WTC11 (cell line): ENCODE data around the gene SPOCD1. TPM values are rescaled to one million over a fixed set of nuclear protein-coding genes. Genes with fewer than 3 reads are reported as not detected.

ENCODE experiments used
- CREB1 ChIP-seq: sonication (generic); formaldehyde crosslinking; IDR thresholded peaks from 2 replicates; pipeline ENCODE4 v1.8.0; 2023; ENCODE audit warnings: mild to moderate bottlenecking, missing genetic modification reagents
- GABPB1 ChIP-seq: sonication (generic); formaldehyde crosslinking; IDR thresholded peaks from 2 replicates; pipeline ENCODE4 v1.8.1; 2023; ENCODE audit warnings: mild to moderate bottlenecking, missing genetic modification reagents
- JAZF1 ChIP-seq: fragments of 250-450 bp; sonication (Bioruptor Pico); IDR thresholded peaks from 2 replicates; pipeline ENCODE4 v1.9.0; 2021; ENCODE audit warnings: moderate library complexity, mild to moderate bottlenecking, inconsistent platforms
- NFYB ChIP-seq: sonication (generic); formaldehyde crosslinking; conservative IDR thresholded peaks from 2 replicates; pipeline ENCODE4 v1.8.0; 2022; ENCODE audit warnings: low read depth, missing genetic modification reagents
- total RNA-seq: library from RNA; stranded (reverse); gene quantifications from 3 replicates; pipeline ENCODE4 v1.2.3, GENCODE V29; 2021
- TF ChIP-seq, protein P1 (sequence below): sonication (generic); formaldehyde crosslinking; IDR thresholded peaks from 2 replicates; pipeline ENCODE4 v1.8.1; 2023; ENCODE audit warnings: mild to moderate bottlenecking, missing genetic modification reagents, moderate library complexity
- TF ChIP-seq, protein P2 (sequence below): sonication (generic); formaldehyde crosslinking; IDR thresholded peaks from 2 replicates; pipeline ENCODE4 v1.8.1; 2022; ENCODE audit warnings: low read depth, missing genetic modification reagents, borderline replicate concordance
- TF ChIP-seq, protein P3 (sequence below): sonication (generic); formaldehyde crosslinking; IDR thresholded peaks from 2 replicates; pipeline ENCODE4 v1.8.1; 2023; ENCODE audit warnings: mild to moderate bottlenecking, missing genetic modification reagents
- TF ChIP-seq, protein P4 (sequence below): fragments of 250-450 bp; sonication (Bioruptor Pico); IDR thresholded peaks from 2 replicates; pipeline ENCODE4 v1.9.0; 2021; ENCODE audit warnings: mild to moderate bottlenecking
- TF ChIP-seq, protein P5 (sequence below): fragments of 250-450 bp; sonication (Bioruptor Pico); IDR thresholded peaks from 2 replicates; pipeline ENCODE4 v2.1.2; 2022; ENCODE audit warnings: mild to moderate bottlenecking, moderate library complexity
- TF ChIP-seq, protein P6 (sequence below): sonication (generic); formaldehyde crosslinking; IDR thresholded peaks from 2 replicates; pipeline ENCODE4 v1.8.0; 2023; ENCODE audit warnings: mild to moderate bottlenecking, missing genetic modification reagents
- TF ChIP-seq, protein P7 (sequence below): fragments of 250-450 bp; sonication (Bioruptor Pico); IDR thresholded peaks from 2 replicates; pipeline ENCODE4 v1.9.0; 2021; ENCODE audit warnings: mild to moderate bottlenecking, borderline replicate concordance

The SPOCD1 gene
- total RNA-seq, 1 experiment from 2014 or later: 3.0 TPM

DNA sequence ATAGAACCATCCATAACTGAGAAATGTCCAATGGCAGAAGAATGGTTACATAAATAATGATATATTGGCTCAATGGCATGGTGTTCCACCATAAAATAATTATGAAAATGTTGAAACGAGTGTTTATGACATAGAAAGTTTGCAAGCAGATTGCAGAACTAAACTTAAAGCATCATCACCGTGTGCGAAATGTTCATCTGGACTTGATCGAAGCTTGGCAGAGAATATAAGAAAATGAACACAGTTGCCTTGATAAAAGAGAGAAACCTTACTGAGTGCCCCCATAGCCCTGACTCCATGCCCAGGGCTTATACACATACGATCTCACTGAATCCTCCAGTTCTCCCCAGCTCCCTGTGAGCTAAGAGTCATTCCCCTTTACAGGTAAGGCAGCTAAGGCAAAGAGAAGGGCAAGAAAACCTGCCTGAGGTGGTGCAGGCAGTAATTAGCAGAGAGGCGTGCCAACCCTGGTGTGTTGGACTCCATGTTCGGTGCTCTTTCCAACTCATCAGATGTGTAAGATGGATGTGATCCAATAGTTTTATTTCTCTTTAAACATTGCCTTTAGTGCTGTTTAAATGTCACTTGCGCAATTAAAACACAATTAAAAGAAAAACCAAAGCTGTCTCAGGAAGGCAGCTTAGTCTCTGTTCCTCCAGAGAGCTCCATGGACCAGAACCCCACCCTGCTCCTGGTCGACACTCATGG, 21.8 kb upstream of the SPOCD1 start (continued):
- TF ChIP-seq, protein P1, sequence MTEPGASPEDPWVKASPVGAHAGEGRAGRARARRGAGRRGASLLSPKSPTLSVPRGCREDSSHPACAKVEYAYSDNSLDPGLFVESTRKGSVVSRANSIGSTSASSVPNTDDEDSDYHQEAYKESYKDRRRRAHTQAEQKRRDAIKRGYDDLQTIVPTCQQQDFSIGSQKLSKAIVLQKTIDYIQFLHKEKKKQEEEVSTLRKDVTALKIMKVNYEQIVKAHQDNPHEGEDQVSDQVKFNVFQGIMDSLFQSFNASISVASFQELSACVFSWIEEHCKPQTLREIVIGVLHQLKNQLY: no peak
- no peak for TF ChIP-seq NFYB (CRISPR knock-in tag)
- no peak for TF ChIP-seq CREB1 (CRISPR knock-in tag)
- TF ChIP-seq, protein P2, sequence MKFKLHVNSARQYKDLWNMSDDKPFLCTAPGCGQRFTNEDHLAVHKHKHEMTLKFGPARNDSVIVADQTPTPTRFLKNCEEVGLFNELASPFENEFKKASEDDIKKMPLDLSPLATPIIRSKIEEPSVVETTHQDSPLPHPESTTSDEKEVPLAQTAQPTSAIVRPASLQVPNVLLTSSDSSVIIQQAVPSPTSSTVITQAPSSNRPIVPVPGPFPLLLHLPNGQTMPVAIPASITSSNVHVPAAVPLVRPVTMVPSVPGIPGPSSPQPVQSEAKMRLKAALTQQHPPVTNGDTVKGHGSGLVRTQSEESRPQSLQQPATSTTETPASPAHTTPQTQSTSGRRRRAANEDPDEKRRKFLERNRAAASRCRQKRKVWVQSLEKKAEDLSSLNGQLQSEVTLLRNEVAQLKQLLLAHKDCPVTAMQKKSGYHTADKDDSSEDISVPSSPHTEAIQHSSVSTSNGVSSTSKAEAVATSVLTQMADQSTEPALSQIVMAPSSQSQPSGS (CRISPR knock-in tag): no peak
- TF ChIP-seq, protein P3, sequence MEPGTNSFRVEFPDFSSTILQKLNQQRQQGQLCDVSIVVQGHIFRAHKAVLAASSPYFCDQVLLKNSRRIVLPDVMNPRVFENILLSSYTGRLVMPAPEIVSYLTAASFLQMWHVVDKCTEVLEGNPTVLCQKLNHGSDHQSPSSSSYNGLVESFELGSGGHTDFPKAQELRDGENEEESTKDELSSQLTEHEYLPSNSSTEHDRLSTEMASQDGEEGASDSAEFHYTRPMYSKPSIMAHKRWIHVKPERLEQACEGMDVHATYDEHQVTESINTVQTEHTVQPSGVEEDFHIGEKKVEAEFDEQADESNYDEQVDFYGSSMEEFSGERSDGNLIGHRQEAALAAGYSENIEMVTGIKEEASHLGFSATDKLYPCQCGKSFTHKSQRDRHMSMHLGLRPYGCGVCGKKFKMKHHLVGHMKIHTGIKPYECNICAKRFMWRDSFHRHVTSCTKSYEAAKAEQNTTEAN (CRISPR knock-in tag): no peak
- TF ChIP-seq, protein P4, sequence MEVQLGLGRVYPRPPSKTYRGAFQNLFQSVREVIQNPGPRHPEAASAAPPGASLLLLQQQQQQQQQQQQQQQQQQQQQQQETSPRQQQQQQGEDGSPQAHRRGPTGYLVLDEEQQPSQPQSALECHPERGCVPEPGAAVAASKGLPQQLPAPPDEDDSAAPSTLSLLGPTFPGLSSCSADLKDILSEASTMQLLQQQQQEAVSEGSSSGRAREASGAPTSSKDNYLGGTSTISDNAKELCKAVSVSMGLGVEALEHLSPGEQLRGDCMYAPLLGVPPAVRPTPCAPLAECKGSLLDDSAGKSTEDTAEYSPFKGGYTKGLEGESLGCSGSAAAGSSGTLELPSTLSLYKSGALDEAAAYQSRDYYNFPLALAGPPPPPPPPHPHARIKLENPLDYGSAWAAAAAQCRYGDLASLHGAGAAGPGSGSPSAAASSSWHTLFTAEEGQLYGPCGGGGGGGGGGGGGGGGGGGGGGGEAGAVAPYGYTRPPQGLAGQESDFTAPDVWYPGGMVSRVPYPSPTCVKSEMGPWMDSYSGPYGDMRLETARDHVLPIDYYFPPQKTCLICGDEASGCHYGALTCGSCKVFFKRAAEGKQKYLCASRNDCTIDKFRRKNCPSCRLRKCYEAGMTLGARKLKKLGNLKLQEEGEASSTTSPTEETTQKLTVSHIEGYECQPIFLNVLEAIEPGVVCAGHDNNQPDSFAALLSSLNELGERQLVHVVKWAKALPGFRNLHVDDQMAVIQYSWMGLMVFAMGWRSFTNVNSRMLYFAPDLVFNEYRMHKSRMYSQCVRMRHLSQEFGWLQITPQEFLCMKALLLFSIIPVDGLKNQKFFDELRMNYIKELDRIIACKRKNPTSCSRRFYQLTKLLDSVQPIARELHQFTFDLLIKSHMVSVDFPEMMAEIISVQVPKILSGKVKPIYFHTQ: no peak
- no peak for TF ChIP-seq GABPB1
- no peak for TF ChIP-seq JAZF1 (CRISPR knock-in tag)
- TF ChIP-seq, protein P5, sequence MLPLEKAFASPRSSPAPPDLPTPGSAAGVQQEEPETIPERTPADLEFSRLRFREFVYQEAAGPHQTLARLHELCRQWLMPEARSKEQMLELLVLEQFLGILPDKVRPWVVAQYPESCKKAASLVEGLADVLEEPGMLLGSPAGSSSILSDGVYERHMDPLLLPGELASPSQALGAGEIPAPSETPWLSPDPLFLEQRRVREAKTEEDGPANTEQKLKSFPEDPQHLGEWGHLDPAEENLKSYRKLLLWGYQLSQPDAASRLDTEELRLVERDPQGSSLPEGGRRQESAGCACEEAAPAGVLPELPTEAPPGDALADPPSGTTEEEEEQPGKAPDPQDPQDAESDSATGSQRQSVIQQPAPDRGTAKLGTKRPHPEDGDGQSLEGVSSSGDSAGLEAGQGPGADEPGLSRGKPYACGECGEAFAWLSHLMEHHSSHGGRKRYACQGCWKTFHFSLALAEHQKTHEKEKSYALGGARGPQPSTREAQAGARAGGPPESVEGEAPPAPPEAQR (CRISPR knock-in tag): no peak
- TF ChIP-seq, protein P6, sequence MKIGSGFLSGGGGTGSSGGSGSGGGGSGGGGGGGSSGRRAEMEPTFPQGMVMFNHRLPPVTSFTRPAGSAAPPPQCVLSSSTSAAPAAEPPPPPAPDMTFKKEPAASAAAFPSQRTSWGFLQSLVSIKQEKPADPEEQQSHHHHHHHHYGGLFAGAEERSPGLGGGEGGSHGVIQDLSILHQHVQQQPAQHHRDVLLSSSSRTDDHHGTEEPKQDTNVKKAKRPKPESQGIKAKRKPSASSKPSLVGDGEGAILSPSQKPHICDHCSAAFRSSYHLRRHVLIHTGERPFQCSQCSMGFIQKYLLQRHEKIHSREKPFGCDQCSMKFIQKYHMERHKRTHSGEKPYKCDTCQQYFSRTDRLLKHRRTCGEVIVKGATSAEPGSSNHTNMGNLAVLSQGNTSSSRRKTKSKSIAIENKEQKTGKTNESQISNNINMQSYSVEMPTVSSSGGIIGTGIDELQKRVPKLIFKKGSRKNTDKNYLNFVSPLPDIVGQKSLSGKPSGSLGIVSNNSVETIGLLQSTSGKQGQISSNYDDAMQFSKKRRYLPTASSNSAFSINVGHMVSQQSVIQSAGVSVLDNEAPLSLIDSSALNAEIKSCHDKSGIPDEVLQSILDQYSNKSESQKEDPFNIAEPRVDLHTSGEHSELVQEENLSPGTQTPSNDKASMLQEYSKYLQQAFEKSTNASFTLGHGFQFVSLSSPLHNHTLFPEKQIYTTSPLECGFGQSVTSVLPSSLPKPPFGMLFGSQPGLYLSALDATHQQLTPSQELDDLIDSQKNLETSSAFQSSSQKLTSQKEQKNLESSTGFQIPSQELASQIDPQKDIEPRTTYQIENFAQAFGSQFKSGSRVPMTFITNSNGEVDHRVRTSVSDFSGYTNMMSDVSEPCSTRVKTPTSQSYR: no peak
- TF ChIP-seq, protein P7, sequence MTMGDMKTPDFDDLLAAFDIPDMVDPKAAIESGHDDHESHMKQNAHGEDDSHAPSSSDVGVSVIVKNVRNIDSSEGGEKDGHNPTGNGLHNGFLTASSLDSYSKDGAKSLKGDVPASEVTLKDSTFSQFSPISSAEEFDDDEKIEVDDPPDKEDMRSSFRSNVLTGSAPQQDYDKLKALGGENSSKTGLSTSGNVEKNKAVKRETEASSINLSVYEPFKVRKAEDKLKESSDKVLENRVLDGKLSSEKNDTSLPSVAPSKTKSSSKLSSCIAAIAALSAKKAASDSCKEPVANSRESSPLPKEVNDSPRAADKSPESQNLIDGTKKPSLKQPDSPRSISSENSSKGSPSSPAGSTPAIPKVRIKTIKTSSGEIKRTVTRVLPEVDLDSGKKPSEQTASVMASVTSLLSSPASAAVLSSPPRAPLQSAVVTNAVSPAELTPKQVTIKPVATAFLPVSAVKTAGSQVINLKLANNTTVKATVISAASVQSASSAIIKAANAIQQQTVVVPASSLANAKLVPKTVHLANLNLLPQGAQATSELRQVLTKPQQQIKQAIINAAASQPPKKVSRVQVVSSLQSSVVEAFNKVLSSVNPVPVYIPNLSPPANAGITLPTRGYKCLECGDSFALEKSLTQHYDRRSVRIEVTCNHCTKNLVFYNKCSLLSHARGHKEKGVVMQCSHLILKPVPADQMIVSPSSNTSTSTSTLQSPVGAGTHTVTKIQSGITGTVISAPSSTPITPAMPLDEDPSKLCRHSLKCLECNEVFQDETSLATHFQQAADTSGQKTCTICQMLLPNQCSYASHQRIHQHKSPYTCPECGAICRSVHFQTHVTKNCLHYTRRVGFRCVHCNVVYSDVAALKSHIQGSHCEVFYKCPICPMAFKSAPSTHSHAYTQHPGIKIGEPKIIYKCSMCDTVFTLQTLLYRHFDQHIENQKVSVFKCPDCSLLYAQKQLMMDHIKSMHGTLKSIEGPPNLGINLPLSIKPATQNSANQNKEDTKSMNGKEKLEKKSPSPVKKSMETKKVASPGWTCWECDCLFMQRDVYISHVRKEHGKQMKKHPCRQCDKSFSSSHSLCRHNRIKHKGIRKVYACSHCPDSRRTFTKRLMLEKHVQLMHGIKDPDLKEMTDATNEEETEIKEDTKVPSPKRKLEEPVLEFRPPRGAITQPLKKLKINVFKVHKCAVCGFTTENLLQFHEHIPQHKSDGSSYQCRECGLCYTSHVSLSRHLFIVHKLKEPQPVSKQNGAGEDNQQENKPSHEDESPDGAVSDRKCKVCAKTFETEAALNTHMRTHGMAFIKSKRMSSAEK (CRISPR knock-in tag): no peak
- TF ChIP-seq, all 79 proteins: peak for 0
